PFSK-1 (cell line): ENCODE data around the gene ECT2L.

Experiments used
- FOXP2 ChIP-seq: optimal IDR thresholded peaks from 2 replicates; pipeline ENCODE3; 2011; ENCODE audit warnings: borderline replicate concordance, control low read depth, inconsistent platforms; ENCODE audit not compliant: insufficient read depth; ENCODE audit errors: extremely low read length, extremely low read depth
- POLR2AphosphoS5 ChIP-seq: IDR thresholded peaks from 2 replicates; pipeline ENCODE4 v1.6.1; 2012; ENCODE audit warnings: low read depth, mild to moderate bottlenecking, control low read depth, low read length, moderate library complexity
- SIN3A ChIP-seq: IDR thresholded peaks from 2 replicates; pipeline ENCODE4 v1.6.1; 2012; ENCODE audit warnings: mild to moderate bottlenecking, low read length, moderate library complexity, borderline replicate concordance; ENCODE audit not compliant: insufficient read depth
- TAF1 ChIP-seq: IDR thresholded peaks from 2 replicates; pipeline ENCODE4 v1.6.1; 2012; ENCODE audit warnings: low read length, control low read depth, borderline replicate concordance; ENCODE audit not compliant: insufficient read depth
- TF ChIP-seq, protein P1 (sequence below), 2 experiments: IDR thresholded peaks; 2 replicates each; pipeline versions ENCODE4 v1.6.1 to v1.8.0; 2011 to 2012; ENCODE audit warnings: low read depth in 2 of 2, low read length in 2 of 2, control low read depth in 1 of 2, inconsistent platforms in 1 of 2, mild to moderate bottlenecking in 1 of 2, moderate library complexity in 1 of 2; ENCODE audit not compliant: insufficient read depth in 1 of 2

Gene ECT2L

DNA sequence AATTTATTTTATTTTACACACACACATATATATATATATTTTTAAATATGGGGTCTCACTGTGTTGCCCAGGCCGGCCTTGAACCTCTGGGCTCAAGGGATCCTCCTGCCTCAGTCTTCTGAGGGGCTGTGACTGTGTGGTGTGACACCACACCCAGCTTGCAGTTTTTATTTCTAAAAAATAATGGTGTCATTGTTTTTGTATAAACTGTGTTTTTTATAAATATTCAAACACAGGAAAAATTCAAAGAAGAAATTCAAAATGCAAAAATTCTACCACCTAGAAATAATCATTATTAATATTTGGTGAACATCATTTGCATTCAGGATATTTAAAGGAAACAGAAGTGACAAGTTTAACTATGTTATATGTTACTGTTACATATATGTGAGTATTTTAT lies 19.2 kb upstream of the ECT2L start:
- TF ChIP-seq, protein P1, sequence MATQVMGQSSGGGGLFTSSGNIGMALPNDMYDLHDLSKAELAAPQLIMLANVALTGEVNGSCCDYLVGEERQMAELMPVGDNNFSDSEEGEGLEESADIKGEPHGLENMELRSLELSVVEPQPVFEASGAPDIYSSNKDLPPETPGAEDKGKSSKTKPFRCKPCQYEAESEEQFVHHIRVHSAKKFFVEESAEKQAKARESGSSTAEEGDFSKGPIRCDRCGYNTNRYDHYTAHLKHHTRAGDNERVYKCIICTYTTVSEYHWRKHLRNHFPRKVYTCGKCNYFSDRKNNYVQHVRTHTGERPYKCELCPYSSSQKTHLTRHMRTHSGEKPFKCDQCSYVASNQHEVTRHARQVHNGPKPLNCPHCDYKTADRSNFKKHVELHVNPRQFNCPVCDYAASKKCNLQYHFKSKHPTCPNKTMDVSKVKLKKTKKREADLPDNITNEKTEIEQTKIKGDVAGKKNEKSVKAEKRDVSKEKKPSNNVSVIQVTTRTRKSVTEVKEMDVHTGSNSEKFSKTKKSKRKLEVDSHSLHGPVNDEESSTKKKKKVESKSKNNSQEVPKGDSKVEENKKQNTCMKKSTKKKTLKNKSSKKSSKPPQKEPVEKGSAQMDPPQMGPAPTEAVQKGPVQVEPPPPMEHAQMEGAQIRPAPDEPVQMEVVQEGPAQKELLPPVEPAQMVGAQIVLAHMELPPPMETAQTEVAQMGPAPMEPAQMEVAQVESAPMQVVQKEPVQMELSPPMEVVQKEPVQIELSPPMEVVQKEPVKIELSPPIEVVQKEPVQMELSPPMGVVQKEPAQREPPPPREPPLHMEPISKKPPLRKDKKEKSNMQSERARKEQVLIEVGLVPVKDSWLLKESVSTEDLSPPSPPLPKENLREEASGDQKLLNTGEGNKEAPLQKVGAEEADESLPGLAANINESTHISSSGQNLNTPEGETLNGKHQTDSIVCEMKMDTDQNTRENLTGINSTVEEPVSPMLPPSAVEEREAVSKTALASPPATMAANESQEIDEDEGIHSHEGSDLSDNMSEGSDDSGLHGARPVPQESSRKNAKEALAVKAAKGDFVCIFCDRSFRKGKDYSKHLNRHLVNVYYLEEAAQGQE (IDR thresholded peaks at IDR 0.05; ENCODE audit: insufficient read depth in 1 of 2, low read depth in 2 of 2, low read length in 2 of 2) = no peak
- no peak for TF ChIP-seq SIN3A
- TF ChIP-seq POLR2AphosphoS5 = no peak
- no peak for TF ChIP-seq FOXP2
- no peak for TF ChIP-seq TAF1

DNA sequence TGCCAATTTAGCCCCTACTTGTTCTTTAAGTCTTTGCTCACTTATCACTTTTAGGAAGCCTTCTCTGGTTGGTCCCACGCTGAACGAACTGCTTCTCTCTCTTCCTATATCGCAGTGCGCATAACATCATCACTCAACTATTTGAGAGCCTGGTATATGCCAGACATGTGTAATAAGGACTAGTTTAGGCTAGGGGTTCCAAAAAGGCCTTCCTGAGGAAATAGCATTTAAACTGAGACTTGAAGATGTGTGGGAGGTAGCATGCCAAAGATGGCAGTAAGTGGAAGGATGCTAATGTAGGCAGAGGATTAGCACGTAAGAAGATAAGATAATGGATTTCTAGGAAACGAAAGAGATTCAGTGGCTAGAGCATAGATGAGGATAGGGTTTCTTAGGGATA lies 17.6 kb upstream of the ECT2L start:
- TF ChIP-seq, protein P1 (IDR thresholded peaks at IDR 0.05; ENCODE audit: insufficient read depth in 1 of 2, low read depth in 2 of 2, low read length in 2 of 2) = no peak
- TF ChIP-seq TAF1 (no peak), SIN3A (no peak), POLR2AphosphoS5 (no peak), FOXP2 (no peak)

DNA sequence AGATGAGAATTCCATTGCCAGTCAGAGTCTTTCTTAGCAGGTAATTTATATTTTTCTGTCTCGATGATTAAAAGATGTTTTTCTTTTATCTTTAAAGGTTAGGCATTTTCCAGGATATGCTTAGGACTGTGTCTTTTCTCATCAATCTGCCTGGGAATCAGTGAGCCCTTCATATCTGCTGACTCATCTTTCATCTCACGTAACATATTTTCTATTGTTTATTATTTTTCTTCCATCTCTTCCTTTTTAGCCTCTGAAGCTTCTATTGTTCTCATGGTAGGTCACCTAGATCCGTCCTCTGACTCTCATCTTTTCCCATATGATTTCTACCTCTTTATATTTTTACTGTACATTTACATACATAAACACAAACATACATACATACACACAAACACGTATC lies 13.6 kb upstream of the ECT2L start:
- TF ChIP-seq TAF1 = no peak
- TF ChIP-seq, protein P1 (IDR thresholded peaks at IDR 0.05; ENCODE audit: insufficient read depth in 1 of 2, low read depth in 2 of 2, low read length in 2 of 2) = no peak
- no peak for TF ChIP-seq POLR2AphosphoS5
- no peak for TF ChIP-seq FOXP2
- no peak for TF ChIP-seq SIN3A

DNA sequence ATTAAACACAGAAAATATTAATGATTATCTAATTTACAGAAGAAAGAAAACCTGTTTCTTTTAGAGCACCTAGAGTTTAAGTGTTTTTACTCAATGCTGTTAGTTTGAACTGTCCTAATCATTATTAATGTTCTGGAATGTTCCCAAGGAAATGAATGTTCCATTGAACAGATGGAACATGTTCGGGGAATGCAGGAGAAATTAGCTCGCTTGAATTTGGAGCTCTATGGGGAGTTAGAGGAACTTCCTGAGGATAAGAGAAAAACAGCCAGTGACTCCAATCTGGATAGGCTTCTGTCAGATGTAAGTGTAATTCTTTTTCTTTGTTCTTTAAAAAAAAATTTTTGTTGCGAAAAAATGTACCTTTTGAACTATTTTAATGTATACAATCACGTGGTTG lies 10.8 kb upstream of the ECT2L start:
- TF ChIP-seq FOXP2 (no peak), SIN3A (no peak), POLR2AphosphoS5 (no peak), TAF1 (no peak)
- TF ChIP-seq, protein P1 (IDR thresholded peaks at IDR 0.05; ENCODE audit: insufficient read depth in 1 of 2, low read depth in 2 of 2, low read length in 2 of 2) = no peak

DNA sequence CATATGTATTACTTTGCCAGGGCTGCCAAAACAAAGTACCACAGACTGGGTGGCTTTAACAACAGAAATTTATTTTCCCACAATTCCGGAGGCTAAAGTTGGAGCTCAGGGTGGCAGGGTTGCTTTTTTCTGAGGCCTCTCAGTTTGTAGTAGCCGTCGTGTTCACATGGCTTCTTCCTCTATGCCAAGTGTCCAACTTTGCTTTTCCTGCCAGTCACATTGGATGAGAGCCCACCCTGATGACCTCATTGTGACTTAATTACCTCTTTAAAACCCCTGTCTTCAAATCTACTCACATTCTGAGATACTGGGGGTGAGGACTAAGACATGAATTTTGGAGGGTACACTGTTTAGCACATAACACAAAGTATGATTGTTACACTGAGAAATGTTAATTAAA lies 9.9 kb upstream of the ECT2L start:
- TF ChIP-seq TAF1 (no peak), POLR2AphosphoS5 (no peak), SIN3A (no peak), FOXP2 (no peak)
- TF ChIP-seq, protein P1 (IDR thresholded peaks at IDR 0.05; ENCODE audit: insufficient read depth in 1 of 2, low read depth in 2 of 2, low read length in 2 of 2) = no peak
